ENCODE results near the gene ZNF428. TPM values are rescaled to one million over a fixed set of nuclear protein-coding genes. Genes with fewer than 3 reads are reported as not detected.

ZNF428 gene
- total RNA-seq, 2 donors from 2014 or later = 21.5 to 27.4 TPM

- intact Hi-C loops (cut with DNase I) = no loop called here
- no peak for TF ChIP-seq CTCF (IDR thresholded peaks at IDR 0.05)
These were observed 24.8 kb upstream of the ZNF428 start for GRCh38 chr19:43644181-43644580.

DNA sequence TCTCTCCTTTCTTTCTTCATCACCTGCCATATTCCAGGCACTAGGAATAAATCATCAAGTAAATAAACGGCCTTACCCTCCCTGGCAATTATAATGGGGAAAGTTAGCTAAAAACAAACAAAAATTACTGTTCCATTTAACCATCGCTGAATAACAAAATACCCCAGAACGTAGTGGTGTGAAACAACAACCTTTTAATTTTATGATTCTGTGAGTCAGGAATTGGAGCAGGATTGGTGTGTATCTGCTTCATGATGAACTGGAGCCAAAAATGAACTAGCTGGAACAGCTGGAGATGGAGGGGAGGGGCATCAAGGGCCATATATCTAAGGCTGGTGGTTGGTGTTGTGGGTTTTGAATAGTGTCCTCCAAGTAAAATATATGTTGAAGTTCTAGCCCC lies 23.9 kb upstream of the ZNF428 start:
- DNase-seq = no peak
- Histone ChIP-seq H3K4me1 (no peaks in the 10 kb centered on the region), H3K4me3 (no peak overlapping the region), H3K27me3 (no peaks in the 10 kb centered on the region), H3K27ac (no peak overlapping the region), H3K36me3 (no peaks in the 10 kb centered on the region), H3K9ac (ENCODE audit: low read depth in 2 of 2, low read length in 2 of 2) (no peak overlapping the region), H3K9me3 (no peaks in the 10 kb centered on the region)
- intact Hi-C loops (cut with DNase I) = no loop called here
- TF ChIP-seq CTCF (IDR thresholded peaks at IDR 0.05) = no peak

More at GRCh38 chr19:43644181-43644580, 24.8 kb upstream of the ZNF428 start:
- Histone ChIP-seq H3K9ac (ENCODE audit: low read depth in 2 of 2, low read length in 2 of 2) (no peak overlapping the region), H3K4me1 (no peaks in the 10 kb centered on the region), H3K9me3 (no peaks in the 10 kb centered on the region), H3K27me3 (no peaks in the 10 kb centered on the region), H3K27ac (no peak overlapping the region), H3K4me3 (no peak overlapping the region), H3K36me3 (no peaks in the 10 kb centered on the region)
- no peak for DNase-seq

- DNase-seq = no peak
- H3K27me3 ChIP-seq = no peaks in the 10 kb centered on the region
- intact Hi-C loops (cut with DNase I) = no loop called here
- no peak overlapping the region for H3K27ac ChIP-seq
- no peaks in the 10 kb centered on the region for H3K36me3 ChIP-seq
- H3K4me3 ChIP-seq = no peak overlapping the region
- H3K4me1 ChIP-seq = no peaks in the 10 kb centered on the region
- no peaks in the 10 kb centered on the region for H3K9me3 ChIP-seq
- H3K9ac ChIP-seq (ENCODE audit: low read depth in 2 of 2, low read length in 2 of 2) = no peak overlapping the region
- no peak for TF ChIP-seq CTCF (IDR thresholded peaks at IDR 0.05)
These were observed 23.1 kb upstream of the ZNF428 start for GRCh38 chr19:43642531-43642930.

DNA sequence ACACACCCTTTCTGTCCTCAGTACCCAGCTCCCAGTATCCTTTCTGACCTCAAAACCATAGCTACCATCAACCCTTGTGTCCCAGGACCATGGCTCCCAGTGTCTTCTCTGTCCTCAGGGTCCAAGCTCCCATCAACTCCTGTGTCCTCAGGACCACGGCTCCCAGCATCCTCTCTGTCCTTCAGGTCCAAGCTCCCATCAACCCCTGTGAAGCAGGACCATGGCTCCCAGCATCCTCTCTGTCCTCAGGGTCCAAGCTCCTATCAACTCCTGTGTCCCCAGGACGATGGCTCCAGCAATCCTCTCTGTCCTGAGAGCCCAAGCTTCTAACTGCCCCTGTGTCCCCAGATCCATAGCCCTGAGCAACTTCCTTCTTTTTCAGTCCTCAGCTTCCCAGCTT lies 21.9 kb upstream of the ZNF428 start:
- H3K9me3 ChIP-seq = no peaks in the 10 kb centered on the region
- no peak for TF ChIP-seq CTCF (IDR thresholded peaks at IDR 0.05)
- intact Hi-C loops (cut with DNase I) = no loop called here
- H3K27me3 ChIP-seq = no peaks in the 10 kb centered on the region
- DNase-seq = no peak
- no peak overlapping the region for H3K27ac ChIP-seq
- no peaks in the 10 kb centered on the region for H3K36me3 ChIP-seq
- H3K4me3 ChIP-seq = no peak overlapping the region
- no peaks in the 10 kb centered on the region for H3K4me1 ChIP-seq
- no peak overlapping the region for H3K9ac ChIP-seq (ENCODE audit: low read depth in 2 of 2, low read length in 2 of 2)

- DNase-seq = no peak
- H3K27ac ChIP-seq = no peak overlapping the region
- intact Hi-C loops (cut with DNase I) = no loop called here
These were observed 21.0 kb upstream of the ZNF428 start for GRCh38 chr19:43640424-43640757.

More at GRCh38 chr19:43640424-43640757, 21.0 kb upstream of the ZNF428 start:
- H3K27me3 ChIP-seq = no peaks in the 10 kb centered on the region
- H3K4me3 ChIP-seq = peak overlapping the region; percentile 32
- no peaks in the 10 kb centered on the region for H3K9me3 ChIP-seq
- H3K36me3 ChIP-seq = no peaks in the 10 kb centered on the region
- peak overlapping the region in 1 of 2 donors; percentile 28 for H3K9ac ChIP-seq (ENCODE audit: low read depth in 2 of 2, low read length in 2 of 2)
- no peaks in the 10 kb centered on the region for H3K4me1 ChIP-seq
- no peak for TF ChIP-seq CTCF (IDR thresholded peaks at IDR 0.05)

Measured in colonic mucosa (tissue), 4 donors.